Measurements from ENCODE around the gene CYP8B1.

DNA sequence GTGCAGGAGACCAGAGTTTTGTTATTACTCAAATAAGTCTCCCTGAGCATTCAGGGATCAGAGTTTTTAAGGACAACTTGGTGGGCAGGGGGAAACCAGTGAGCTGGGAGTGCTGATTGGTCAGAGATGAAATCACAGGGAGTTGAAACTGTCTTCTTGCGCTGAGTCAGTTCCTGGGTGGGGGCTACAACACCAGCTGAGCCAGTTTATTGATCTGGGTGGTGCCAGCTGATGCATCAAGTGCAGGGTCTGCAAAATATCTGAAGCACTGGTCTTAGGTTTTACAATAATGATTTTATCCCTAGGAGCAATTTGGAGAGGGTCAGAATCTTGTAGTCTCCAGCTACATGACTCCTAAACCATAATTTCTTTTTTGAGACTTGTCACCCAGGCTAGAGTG, 16.5 kb upstream of the CYP8B1 start:
- TF ChIP-seq MAFK (IDR thresholded peaks at IDR 0.05; ENCODE audit: low read length) (no peak), POLR2A (conservative IDR thresholded peaks at IDR 0.05) (no peak), CTCF (IDR thresholded peaks at IDR 0.05 in 2 of 3, conservative IDR thresholded peaks at IDR 0.05 in 1 of 3; ENCODE audit: insufficient read depth in 2 of 3, low read depth in 1 of 3, low read length in 3 of 3) (no peak), ARID2 (IDR thresholded peaks at IDR 0.05) (no peak)

All from K562 (cell line).